NCI-H82 treated with DMSO at 0.1 percent for 48 hours (cell line): Measurements from ENCODE around the gene RUNX3.

Experiments
- DNase-seq: peaks from one replicate; lab custom pipeline; 2025; ENCODE audit not compliant: unreplicated experiment; lab: John Stamatoyannopoulos, UW

RUNX3 gene

DNA sequence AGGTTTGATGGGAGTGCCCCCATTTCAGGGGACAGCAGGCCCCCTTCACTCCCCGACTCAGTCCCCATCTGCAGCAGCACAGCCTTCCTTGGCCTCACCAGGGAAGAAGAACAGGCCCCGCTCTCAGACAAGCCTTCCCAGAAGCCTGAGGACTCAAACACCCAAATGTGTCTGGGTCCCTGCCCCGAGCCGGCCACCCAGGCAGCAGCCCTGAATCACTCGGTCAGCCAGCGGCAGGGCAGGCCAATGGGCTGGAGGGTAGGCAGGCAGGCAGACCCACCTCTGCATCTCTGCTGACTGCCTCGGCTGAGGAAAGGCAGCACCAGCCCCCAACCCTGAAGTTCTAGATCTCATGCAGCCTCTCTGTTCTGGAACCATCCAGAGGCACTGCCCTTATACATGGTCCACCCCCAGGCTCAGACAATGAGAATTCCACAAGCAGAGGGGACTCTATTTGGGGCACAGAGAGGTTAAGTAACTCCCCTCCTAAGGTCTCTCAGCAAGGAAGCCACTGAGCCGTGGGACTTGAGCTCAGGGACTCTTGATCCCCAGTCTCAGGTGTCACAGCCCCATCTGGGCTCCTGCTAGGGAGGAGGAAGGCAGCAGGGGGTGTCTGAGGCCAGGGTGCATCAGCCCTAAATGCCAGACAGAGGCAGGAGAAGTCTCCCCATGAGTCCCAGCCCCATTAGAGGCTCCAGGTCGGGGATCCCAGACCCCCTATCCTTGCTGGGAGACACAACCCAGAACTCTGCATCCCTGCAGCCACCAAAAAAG is 33.2 kb upstream of the RUNX3 start:
- DNase-seq = no peak

DNA sequence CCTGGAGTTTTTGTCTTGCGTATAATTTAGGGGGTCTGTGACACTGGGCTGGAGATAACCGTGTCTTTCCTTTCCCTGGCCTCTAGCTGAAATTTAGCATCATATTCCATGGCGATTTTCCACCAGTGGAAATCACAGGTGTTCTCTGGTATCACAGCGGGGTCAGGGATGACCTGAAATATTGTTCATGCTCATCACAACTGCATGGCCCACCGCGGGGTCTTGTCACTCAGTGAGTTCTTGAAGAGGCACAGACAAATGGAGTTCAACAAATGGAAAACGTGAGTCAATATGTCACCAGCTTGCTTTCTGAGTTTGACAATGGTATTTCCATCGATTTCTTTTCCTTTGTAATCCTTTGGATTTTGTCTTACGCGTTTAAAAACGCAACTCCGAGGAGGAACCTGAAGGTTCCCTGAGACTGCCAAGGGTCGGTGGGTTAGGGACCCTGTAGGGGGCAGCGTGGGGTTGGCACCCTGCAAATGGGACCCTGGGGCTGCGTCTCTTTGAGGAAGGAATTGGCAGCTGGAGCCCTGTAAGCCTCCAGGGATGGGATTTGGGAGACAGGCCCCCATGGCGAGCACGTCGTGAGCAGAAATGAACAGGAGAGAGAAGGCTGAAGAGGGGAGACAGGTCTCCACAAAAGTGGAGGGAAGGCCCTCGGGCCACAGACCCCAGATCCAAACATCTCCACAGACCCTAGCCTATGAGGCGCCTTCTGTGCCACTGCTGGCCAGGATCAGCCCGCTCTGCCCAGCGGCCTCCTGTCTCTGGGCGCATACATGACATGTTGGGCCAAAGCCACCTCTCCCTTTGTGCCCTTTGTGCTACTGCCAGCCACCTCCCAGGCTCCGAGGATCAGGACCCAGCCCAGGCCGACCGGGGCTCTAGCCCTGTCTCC is 32.1 kb upstream of the RUNX3 start:
- DNase-seq = no peak

GRCh38 chr1:24961334-24961733 is 31.3 kb upstream of the RUNX3 start:
- DNase-seq = no peak

DNA sequence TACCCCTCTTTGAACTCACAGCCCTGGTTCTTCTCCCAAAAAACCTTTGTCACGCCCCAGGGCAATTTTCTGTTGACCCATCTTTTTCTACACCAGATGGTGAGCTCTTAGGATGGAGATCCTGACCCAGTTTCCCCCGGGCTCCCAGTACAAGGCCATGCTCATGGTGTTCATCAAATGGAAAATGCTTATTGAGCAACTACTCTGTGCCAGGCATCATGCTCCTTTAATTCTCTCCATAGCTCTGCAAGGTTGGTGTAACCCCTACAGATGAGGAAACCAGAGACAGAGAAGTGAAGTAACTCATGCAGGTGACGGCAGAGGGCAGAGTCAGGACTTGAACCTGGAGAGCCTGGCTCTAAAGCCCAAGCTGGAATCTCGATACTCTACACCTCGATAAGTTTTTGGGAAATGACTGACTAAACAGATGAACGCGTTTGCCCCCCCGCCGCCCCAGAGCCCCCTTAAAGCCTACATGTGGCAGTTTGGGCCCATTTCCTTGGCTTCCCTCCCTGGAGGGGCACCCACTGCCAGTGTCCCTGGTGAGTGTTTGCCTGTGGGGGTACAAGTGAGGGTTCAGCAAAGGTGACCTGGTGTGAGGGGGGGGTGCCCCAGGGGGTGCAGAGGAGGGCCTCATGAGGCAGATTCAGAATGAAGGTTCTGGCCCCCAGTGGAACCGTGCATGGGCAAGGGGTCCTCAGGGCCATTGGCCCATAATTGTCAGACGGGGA is 30.2 kb upstream of the RUNX3 start:
- no peak for DNase-seq

- DNase-seq = no peak
These were observed 29.5 kb upstream of the RUNX3 start for GRCh38 chr1:24959623-24959975.

- DNase-seq = no peak
These were observed 28.9 kb upstream of the RUNX3 start for GRCh38 chr1:24958766-24959622.

- DNase-seq = no peak
These were observed 28.0 kb upstream of the RUNX3 start for GRCh38 chr1:24957808-24958752.

DNA sequence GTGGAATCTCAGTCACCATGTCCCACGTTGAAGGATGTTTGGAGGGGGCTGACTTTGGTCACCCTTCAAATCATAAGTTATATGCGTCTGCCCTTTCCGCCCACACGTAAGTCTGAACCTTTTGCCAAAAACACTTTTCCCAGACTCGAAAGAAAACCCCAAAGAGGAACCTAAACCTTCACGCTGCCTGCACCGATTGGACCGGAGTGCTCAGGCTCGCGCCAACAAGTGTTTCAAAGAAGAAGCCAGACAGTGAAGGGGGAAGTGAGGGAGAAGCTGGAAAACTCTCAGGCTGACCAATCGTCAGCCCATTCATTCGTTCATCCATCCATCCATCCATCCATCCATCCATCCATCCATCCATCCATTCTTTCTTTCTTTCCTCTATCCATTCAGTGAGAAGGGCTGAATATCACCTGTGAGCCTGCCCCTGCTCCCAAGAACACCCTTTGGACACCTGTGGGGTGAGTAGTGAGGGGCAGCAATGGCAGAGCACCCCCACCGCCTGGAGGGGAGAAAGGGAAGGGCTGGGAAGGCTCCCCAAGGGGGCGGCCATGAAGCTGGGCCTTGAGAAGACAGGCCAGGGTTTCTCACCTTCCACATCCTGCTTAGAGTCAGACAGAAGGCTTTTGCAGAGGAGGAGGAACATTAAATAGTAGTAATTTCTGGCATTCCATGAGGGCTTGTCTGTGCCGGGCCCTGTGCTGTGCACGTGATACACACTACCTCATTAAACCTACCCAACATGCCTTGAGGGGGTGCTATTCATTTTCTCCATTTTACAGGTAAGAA is 27.1 kb upstream of the RUNX3 start:
- no peak for DNase-seq

GRCh38 chr1:24955779-24956365 is 25.8 kb upstream of the RUNX3 start:
- no peak for DNase-seq

DNA sequence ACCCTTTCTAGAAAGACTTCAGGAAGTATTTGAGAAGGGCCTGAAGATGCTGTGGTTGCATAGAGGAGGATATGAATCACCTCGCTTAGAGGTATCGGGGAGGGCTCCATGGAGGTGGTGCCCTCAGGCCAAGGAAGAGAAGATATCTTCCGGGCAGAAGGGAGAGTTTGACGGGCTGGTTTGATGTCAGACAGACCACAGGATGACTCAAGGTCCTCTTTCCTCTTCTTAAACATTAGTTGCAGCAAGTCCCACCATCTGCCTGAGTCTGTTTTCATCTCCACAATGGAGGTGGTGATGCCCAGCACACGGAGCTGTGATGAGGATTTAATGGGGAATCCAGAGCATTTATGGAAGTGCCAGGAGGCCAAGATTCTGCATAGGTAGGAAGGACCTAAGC is 25.1 kb upstream of the RUNX3 start:
- no peak for DNase-seq

DNA sequence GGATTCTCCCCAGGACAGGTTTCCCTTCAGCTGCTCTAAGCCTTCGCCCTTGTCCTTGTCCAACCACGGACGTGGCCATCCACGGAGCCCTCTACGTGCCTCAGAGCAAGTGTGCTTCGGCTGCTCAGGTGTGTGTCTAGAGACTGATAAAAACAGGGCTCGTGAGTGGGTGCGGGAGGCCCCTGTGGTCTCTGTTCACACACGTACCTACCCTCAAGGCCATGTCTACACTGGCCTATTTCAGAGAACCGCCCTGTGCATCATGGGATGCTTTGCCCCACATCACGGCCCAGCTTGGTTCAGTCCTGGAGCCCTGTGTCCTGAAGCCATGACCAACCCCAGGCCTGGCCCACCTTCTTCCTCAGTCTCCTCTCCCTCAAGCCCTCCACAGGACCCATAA is 24.6 kb upstream of the RUNX3 start:
- DNase-seq = no peak

GRCh38 chr1:24954022-24954421 is 23.9 kb upstream of the RUNX3 start:
- no peak for DNase-seq

DNA sequence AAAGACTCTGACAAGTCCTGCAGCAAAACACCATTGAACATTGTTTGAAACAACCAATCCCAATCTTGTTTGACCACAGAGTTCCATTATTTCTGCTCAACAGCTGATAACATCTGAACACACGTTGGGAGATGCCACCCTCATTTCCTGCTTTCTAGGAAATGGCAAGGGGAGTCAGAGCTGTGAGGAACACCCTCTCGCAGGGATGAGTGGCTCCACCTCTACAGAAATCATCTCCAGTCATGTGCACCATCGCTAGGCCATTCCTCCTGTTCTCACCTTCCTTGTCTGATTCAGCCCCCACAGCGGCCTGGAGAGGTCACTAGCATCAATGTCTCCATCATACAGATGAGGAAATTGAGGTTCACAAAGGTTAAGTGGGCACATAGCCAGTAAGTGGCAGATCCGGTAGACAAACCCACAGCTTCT is 22.4 kb upstream of the RUNX3 start:
- DNase-seq = no peak

DNA sequence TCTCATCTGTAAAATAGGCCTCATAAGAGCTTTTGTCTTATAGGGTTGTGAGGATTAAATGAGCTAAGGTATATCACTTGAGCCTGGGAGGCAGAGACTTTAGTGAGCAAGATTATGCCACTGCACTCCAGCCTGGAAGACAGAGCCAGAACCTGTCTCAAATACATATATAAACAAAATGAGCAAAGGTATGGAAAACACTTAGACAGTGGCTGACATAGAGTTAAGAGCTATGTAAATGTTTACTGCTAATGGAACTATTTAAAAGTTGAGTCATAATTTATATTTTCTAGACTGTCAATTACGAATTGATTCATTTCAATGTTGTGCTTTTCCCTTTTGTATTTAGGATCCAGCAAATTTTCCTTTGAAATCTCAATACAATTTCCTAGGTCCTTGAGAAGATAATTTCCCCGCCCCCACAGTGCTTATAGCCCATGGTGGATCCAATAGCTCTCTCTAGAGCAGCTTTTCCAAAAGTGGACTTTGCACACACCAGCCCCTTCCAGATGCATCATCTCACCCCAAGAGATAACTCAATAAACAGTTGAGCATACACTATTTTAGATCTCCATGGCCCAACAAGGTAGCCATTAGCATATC is 21.8 kb upstream of the RUNX3 start:
- DNase-seq = no peak

DNA sequence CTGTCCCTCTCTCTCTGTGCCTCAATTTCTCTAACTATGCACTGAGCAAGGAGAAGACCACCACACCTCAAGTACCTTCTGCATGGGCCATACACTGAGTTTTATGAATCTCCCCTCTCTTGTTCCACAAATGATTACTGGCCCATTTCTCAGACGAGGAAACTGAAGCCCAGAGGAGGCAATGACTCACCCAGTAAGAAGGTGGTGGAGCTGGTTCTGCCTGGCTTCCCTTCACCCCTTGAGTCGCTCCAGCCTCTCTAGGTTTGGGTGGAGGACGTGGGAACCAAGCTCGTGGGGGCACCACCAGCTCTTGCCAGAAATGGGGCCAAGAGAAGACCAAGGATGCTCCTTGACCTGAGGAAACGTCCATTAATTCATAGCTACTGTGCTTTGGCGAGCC is 21.3 kb upstream of the RUNX3 start:
- DNase-seq = no peak

- DNase-seq = no peak
These were observed 19.3 kb upstream of the RUNX3 start for GRCh38 chr1:24949331-24949881.

DNA sequence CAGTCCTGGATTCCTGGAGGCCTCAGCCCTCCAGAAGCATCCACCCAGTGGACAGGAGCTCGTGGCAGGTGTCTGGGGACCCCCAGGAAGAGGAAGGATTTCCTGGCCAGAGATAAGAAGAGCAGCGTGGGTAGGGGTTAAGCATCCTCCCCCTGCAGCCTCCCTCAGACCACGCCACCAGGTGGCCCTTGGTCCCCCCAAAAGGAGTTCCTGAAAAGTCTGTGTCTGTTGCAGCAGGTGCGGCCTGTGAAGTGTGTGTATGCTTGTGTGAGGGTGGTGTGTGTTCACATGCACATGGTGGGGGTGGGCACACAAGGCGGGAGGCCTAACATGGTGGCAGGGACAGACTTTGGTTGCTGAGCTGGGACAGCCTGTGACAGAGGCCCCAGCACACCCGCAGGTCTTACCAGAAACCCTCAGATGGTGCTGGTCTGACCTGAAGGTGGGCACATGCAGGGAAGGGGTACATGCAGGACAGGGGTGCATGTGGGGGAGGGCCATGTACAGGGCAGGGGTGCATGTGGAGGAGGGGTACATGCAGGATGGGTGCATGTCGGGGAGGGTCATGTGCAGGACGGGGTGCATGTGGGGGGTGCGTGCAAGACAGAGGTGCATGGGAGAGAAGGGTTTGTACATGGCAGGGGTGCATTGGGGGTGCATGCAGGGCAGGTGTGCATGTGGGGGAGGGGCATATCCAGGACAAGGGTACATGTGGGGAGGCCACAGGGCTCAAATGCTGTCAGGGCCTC is 18.2 kb upstream of the RUNX3 start:
- DNase-seq = no peak
